Psoas muscle (tissue), 8 donors: ENCODE measurements around the gene LCAT. TPM values are rescaled to one million over a fixed set of nuclear protein-coding genes. Genes with fewer than 3 reads are reported as not detected.

Experiments used
- ATAC-seq, 4 donors: fragments of 200-7000 bp; cut with Tn5 transposase; one replicate each; pipeline ENCODE4 v1.9.1; 2020; ENCODE audit warnings: moderate library complexity in 3 of 4, mild to moderate bottlenecking in 2 of 4
- DNase-seq, 2 donors: peaks; one replicate each; pipeline ENCODE4 v3.0.0-alpha.2; 2020
- H3K27ac ChIP-seq: fragments of 200-600 bp; one replicate; pipeline ENCODE4 v1.8.0; 2022
- H3K27me3 ChIP-seq, 3 donors: fragments of 200-600 bp in 1 of 3; one replicate each; pipeline versions ENCODE4 v1.6.1 to v1.8.0; 2013 to 2022; ENCODE audit warnings: low read length in 2 of 3, mild to moderate bottlenecking in 2 of 3, moderate library complexity in 1 of 3; ENCODE audit not compliant: insufficient read depth in 3 of 3
- H3K36me3 ChIP-seq, 2 donors: fragments of 200-600 bp in 1 of 2; one replicate each; pipeline versions ENCODE4 v1.6.1 to v1.8.0; 2013 to 2022; ENCODE audit warnings: low read depth in 1 of 2, mild to moderate bottlenecking in 1 of 2, moderate library complexity in 1 of 2; ENCODE audit not compliant: insufficient read depth in 1 of 2
- H3K4me1 ChIP-seq: fragments of 200-600 bp; one replicate; pipeline ENCODE4 v1.8.0; 2022
- H3K4me3 ChIP-seq: fragments of 200-600 bp; one replicate; pipeline ENCODE4 v1.8.0; 2022; ENCODE audit warnings: mild to moderate bottlenecking
- H3K9me3 ChIP-seq: fragments of 200-600 bp; one replicate; pipeline ENCODE4 v1.8.0; 2022
- CTCF ChIP-seq: fragments of 200-600 bp; IDR thresholded peaks from one replicate; pipeline ENCODE4 v1.8.0; 2022; ENCODE audit warnings: antibody characterized with exemption
- WGBS, 3 donors: extraction: QIAGEN DNeasy Blood & Tissue Kit; methylation state at CpG; one replicate each; pipeline versions ENCODE4 v1.1.6 to v1.1.7; 2013; 5-methylcytosine and 5-hydroxymethylcytosine counted together
- intact Hi-C, 2 donors: fragments of 100-400 bp; cut with DNase I; formaldehyde crosslinking; loops; one replicate each; pipeline versions ENCODE4 v1.11.0 to v1.14.2; 2022
- polyA plus RNA-seq, 3 donors: library from polyadenylated mRNA; stranded (reverse); fragments of 200-250 nt; gene quantifications; one replicate each; pipeline ENCODE4 v1.2.3, GENCODE V29; 2013
- total RNA-seq, 4 donors: library from RNA; stranded (reverse); fragmentation: NEBNext Ultra II Directional in 2 of 4; extraction: Animal tissue kit (Norgen Biotek cat#: 25700) in 2 of 4; gene quantifications; one replicate each; pipeline versions ENCODE4 v1.2.1 to v1.2.4, GENCODE V29; 2021 to 2023
- donor health status: healthy with polysubstance abuse.
- donor health status: DM: no; HTN: no; CAD: no; lungs with moderate emphysema.
- donor health status: Bipolar disorder and iron deficiency.
- donor health status: healthy.
- donor health status: DM: yes; HTN: yes; CAD: no.
- donor health status: DM: no; HTN: no; CAD: no.
- donor health status: DM: no; HTN: no; CAD: no.
- donor health status: DM: yes; HTN: yes; CAD: no.

Gene LCAT
- total and polyA plus RNA-seq, 7 donors = 4.1 to 15.1 (median 8.0) TPM

GRCh38 chr16:67922740-67923139, 21.2 kb downstream of the LCAT start:
- no peak for ATAC-seq
- intact Hi-C loops = loop anchor here in 1 of 2 donors (10.0 kb wide), 1 partner anchor 248 kb away; no protein-coding TSS in a partner anchor
- 75 to 80% (median 78%) methylated on average over 8 of the region's 8 CpGs for WGBS, 3 donors
- TF ChIP-seq CTCF = no peak
- H3K4me1 ChIP-seq = peaks cover 85% of the 10 kb centered on the region
- DNase-seq = no peak
- peaks cover 0 to 13% of the 10 kb centered on the region in 2 donors for H3K36me3 ChIP-seq
- H3K27ac ChIP-seq = peak overlapping the region; percentile 83
- H3K27me3 ChIP-seq = no peaks in the 10 kb centered on the region
- H3K9me3 ChIP-seq = no peaks in the 10 kb centered on the region
- H3K4me3 ChIP-seq = no peak overlapping the region

- Histone ChIP-seq H3K36me3 (peaks cover 0 to 8% of the 10 kb centered on the region in 2 donors), H3K27me3 (no peaks in the 10 kb centered on the region), H3K9me3 (no peaks in the 10 kb centered on the region), H3K4me1 (peaks cover 90% of the 10 kb centered on the region), H3K4me3 (no peak overlapping the region), H3K27ac (peak overlapping the region; percentile 83)
- 74 to 84% (median 77%) methylated on average over 5 of the region's 5 CpGs for WGBS, 3 donors
- DNase-seq (no peak), ATAC-seq (no peak)
- no peak for TF ChIP-seq CTCF
- intact Hi-C loops = loop anchor here in 1 of 2 donors (10.0 kb wide), 1 partner anchor 247 kb away; no protein-coding TSS in a partner anchor
Measured at GRCh38 chr16:67922221-67922620, 21.7 kb downstream of the LCAT start.

- intact Hi-C loops = loop anchor here in 1 of 2 donors (10.0 kb wide), 1 partner anchor 245 kb away; no protein-coding TSS in a partner anchor
- no peaks in the 10 kb centered on the region for H3K9me3 ChIP-seq
- WGBS, 3 donors = 52 to 68% (median 61%) methylated on average over 6 of the region's 6 CpGs
- peaks cover 0 to 8% of the 10 kb centered on the region in 2 donors for H3K36me3 ChIP-seq
- H3K27me3 ChIP-seq = no peaks in the 10 kb centered on the region
- H3K4me3 ChIP-seq = no peak overlapping the region
- TF ChIP-seq CTCF = peak; percentile 6
- H3K27ac ChIP-seq = peak overlapping the region; percentile 91
- DNase-seq = peak in 1 of 2 donors; percentile 39
- peak in 1 of 4 donors; percentile 33 for ATAC-seq
- H3K4me1 ChIP-seq = peaks cover 91% of the 10 kb centered on the region
Measured at GRCh38 chr16:67919622-67920221, 24.2 kb downstream of the LCAT start.

- TF ChIP-seq CTCF = no peak
- ATAC-seq (peak; percentile 89 to 95 (median 93)), DNase-seq (no peak)
- H3K36me3 ChIP-seq = no peaks in the 10 kb centered on the region
- H3K27me3 ChIP-seq = no peaks in the 10 kb centered on the region
- intact Hi-C loops = no loop called here
- peak overlapping the region; percentile 0 for H3K4me3 ChIP-seq
- WGBS, 3 donors = 29 to 48% (median 30%) methylated on average over 4 of the region's 4 CpGs
- H3K4me1 ChIP-seq = peaks cover 76% of the 10 kb centered on the region
- H3K27ac ChIP-seq = peak overlapping the region; percentile 91
- H3K9me3 ChIP-seq = no peaks in the 10 kb centered on the region
Measured at GRCh38 chr16:67917852-67918236, 26.1 kb downstream of the LCAT start.
